ENCODE data around the gene ADTRP. TPM values are rescaled to one million over a fixed set of nuclear protein-coding genes. Genes with fewer than 3 reads are reported as not detected.

The ADTRP gene
- total RNA-seq, 3 donors from 2014 or later: 0.48 to 2.9 (median 2.6) TPM

DNA sequence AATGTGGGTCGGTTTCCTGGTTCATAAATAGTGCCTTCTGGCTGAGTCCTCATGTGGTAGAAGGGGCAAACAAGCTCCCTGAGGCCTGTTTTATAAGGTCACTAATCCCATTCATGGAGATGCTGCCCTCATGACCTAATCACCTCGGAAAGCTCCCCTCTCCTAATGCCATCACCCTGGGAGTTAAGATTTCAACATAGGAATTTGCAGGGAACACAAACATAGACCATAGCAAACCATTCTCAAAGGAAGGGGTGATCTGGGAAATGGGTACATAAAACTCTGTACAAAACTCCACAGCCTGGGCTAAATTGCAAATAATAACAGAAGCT, 1.5 kb upstream of the ADTRP start:
- TF ChIP-seq POLR2AphosphoS5 (IDR thresholded peaks at IDR 0.05) (no peak), POLR2A (IDR thresholded peaks at IDR 0.05) (no peak)
- TF ChIP-seq, protein P1, sequence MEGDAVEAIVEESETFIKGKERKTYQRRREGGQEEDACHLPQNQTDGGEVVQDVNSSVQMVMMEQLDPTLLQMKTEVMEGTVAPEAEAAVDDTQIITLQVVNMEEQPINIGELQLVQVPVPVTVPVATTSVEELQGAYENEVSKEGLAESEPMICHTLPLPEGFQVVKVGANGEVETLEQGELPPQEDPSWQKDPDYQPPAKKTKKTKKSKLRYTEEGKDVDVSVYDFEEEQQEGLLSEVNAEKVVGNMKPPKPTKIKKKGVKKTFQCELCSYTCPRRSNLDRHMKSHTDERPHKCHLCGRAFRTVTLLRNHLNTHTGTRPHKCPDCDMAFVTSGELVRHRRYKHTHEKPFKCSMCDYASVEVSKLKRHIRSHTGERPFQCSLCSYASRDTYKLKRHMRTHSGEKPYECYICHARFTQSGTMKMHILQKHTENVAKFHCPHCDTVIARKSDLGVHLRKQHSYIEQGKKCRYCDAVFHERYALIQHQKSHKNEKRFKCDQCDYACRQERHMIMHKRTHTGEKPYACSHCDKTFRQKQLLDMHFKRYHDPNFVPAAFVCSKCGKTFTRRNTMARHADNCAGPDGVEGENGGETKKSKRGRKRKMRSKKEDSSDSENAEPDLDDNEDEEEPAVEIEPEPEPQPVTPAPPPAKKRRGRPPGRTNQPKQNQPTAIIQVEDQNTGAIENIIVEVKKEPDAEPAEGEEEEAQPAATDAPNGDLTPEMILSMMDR (IDR thresholded peaks at IDR 0.05): no peak

DNA sequence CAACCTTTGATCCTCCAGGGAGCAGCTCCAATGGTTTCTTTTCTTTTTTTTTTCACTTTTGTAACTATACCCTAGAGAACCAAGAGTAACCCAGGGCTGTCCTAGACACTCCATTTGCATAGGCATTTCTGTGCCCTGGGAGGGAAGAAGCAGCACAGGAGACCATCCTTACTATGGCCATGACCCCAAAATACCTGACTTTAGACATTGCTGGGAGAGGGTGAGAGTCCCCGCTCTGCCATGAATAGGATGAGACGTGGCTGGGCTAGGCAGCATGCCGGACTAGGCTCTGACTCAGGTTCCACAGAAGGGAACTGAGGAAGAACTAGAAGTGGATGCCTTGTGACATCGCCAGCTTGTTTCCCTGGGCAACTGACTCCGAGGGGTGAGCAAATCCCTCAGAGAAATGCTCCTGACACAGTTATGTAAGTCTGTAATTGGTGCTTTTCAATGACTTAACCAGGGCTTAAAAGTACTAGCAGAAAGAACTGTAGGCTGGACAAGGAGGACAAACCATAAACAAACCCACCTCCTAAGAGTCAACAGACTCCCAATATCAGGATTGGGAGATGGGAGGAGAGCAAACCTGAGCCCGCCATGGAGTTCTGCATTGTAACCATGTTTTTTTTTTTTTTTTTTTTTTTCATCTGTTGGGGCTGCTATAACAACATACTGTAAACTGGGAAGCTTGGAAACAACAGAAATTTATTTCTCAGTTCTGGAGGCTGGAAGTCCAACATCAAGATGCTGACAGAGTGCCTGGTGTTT, 910 bp upstream of the ADTRP start:
- no peak for DNase-seq (ENCODE audit: low spot score in 2 of 2)
- Histone ChIP-seq H3K4me3 (no peak overlapping the region), H3K27ac (no peak overlapping the region), H3K36me3 (no peaks in the 10 kb centered on the region), H3K27me3 (no peaks in the 10 kb centered on the region), H3K9me3 (no peaks in the 10 kb centered on the region), H3K4me1 (no peaks in the 10 kb centered on the region)
- TF ChIP-seq POLR2AphosphoS5 (IDR thresholded peaks at IDR 0.05): no peak
- TF ChIP-seq, protein P1 (IDR thresholded peaks at IDR 0.05): no peak
- intact Hi-C loops (cut with DNase I; ENCODE audit: low total_unique reads): no loop called here

More for the DNA sequence above, 1.5 kb upstream of the ADTRP start:
- Histone ChIP-seq H3K27ac (no peak overlapping the region), H3K27me3 (no peaks in the 10 kb centered on the region), H3K4me1 (no peaks in the 10 kb centered on the region), H3K36me3 (no peaks in the 10 kb centered on the region), H3K9me3 (no peaks in the 10 kb centered on the region), H3K4me3 (no peak overlapping the region)
- no peak for DNase-seq (ENCODE audit: low spot score in 2 of 2)
- intact Hi-C loops (cut with DNase I; ENCODE audit: low total_unique reads): no loop called here

DNA sequence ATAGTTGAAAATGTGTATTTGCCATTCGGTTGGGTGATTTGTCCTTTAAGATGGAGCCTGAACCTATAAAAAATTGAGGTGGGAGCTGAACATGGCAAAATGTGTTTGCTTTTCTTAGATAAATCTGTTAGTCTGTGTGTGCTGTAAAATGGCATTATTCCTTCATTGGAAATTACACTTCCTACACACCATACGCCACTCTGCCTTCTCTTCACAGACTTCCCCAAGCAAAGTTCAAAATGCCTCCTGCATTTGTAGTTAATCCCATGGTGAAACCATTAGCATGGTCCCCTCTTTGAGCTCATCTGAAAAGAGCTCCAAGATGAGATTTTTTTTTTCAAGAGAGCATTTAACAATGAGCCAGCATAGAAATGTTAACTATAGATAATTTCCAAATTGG, 567 bp downstream of the ADTRP start:
- intact Hi-C loops (cut with DNase I; ENCODE audit: low total_unique reads): no loop called here
- no peak for TF ChIP-seq POLR2AphosphoS5 (IDR thresholded peaks at IDR 0.05)
- no peak for TF ChIP-seq POLR2A (IDR thresholded peaks at IDR 0.05)
- TF ChIP-seq, protein P1 (IDR thresholded peaks at IDR 0.05): no peak
- no peak for DNase-seq (ENCODE audit: low spot score in 2 of 2)
- no peak overlapping the region for H3K27ac ChIP-seq
- no peaks in the 10 kb centered on the region for H3K27me3 ChIP-seq
- H3K36me3 ChIP-seq: no peaks in the 10 kb centered on the region
- no peaks in the 10 kb centered on the region for H3K4me1 ChIP-seq
- H3K4me3 ChIP-seq: no peak overlapping the region
- no peaks in the 10 kb centered on the region for H3K9me3 ChIP-seq

DNA sequence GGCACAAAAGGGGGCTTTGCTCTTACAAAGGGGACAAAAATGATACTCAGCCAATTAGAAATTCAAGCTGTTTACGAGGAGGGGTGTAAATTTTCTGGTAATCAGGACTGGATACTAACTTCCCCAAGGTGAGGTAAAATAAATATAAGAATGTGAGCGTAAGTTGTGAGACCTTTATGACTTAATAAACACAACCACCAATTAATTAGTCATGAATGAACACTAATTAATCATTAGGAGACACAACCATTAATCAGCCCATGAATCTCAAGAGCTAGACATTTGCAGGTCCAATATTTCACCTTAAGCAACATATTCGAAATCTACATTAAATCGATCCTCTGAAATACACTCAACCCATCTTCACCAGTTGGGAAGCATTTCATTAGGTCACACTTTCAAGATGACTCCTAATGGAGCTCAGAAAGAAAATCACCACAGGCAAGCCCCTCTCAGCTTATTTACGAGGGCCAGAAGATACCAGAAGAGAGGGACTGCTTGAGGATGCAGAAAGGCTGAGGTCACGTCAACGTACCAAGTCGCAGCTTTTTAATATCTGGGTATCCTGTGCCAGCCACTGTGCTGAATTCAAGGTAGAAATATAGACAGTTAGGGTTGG, 2.7 kb downstream of the ADTRP start:
- Histone ChIP-seq H3K4me1 (no peaks in the 10 kb centered on the region), H3K9me3 (no peaks in the 10 kb centered on the region), H3K36me3 (no peaks in the 10 kb centered on the region), H3K27ac (no peak overlapping the region), H3K27me3 (no peaks in the 10 kb centered on the region), H3K4me3 (no peak overlapping the region)
- TF ChIP-seq POLR2AphosphoS5 (IDR thresholded peaks at IDR 0.05) (no peak), POLR2A (IDR thresholded peaks at IDR 0.05) (no peak)
- TF ChIP-seq, protein P1 (IDR thresholded peaks at IDR 0.05): no peak
- intact Hi-C loops (cut with DNase I; ENCODE audit: low total_unique reads): no loop called here
- no peak for DNase-seq (ENCODE audit: low spot score in 2 of 2)

DNA sequence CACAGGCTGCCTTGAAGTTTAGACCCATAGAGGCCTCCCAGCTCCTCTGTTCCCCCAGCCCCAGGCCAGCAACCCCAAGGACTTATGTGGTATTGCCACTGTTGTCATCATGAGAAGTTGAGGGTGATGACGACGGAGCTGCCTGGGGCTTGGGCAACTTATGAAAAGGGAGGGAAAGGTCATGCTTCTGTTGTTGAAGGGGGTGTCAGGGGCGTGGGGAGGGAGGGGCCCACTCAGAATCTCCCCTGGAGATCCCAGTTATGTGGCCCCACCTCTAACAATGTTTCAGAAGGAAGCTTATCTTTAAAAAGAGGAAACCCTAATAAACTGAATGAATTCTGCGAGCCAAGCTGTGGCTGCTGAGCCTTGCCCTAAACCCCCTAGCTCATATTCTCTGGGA, 4.2 kb downstream of the ADTRP start:
- Histone ChIP-seq H3K4me3 (no peak overlapping the region), H3K9me3 (no peaks in the 10 kb centered on the region), H3K4me1 (peaks cover 0 to 5% of the 10 kb centered on the region in 2 donors), H3K36me3 (no peaks in the 10 kb centered on the region), H3K27me3 (no peaks in the 10 kb centered on the region), H3K27ac (no peak overlapping the region)
- no peak for DNase-seq (ENCODE audit: low spot score in 2 of 2)
- intact Hi-C loops (cut with DNase I; ENCODE audit: low total_unique reads): no loop called here
- TF ChIP-seq, protein P1 (IDR thresholded peaks at IDR 0.05): no peak
- TF ChIP-seq POLR2A (IDR thresholded peaks at IDR 0.05) (no peak), POLR2AphosphoS5 (IDR thresholded peaks at IDR 0.05) (no peak)
